Fibroblast of pulmonary artery (primary cell): ENCODE results near the gene PRUNE1.
A peak's percentile ranks its signal among the peaks of the same experiment; 100 is the strongest.

Experiments used
- DNase-seq: peaks from one replicate; pipeline ENCODE4 v3.0.0-alpha.2; 2010; ENCODE audit warnings: low read depth
- H3K4me3 ChIP-seq: replicated peaks from 2 replicates; pipeline ENCODE4 v1.5.1; 2011; ENCODE audit warnings: low read depth, mild to moderate bottlenecking, control low read depth, low read length, moderate library complexity
- CTCF ChIP-seq: IDR thresholded peaks from 2 replicates; pipeline ENCODE4 v1.5.1; 2011; ENCODE audit warnings: mild to moderate bottlenecking, control low read depth, low read length, inconsistent platforms; ENCODE audit errors: missing control alignments

PRUNE1 gene

DNA sequence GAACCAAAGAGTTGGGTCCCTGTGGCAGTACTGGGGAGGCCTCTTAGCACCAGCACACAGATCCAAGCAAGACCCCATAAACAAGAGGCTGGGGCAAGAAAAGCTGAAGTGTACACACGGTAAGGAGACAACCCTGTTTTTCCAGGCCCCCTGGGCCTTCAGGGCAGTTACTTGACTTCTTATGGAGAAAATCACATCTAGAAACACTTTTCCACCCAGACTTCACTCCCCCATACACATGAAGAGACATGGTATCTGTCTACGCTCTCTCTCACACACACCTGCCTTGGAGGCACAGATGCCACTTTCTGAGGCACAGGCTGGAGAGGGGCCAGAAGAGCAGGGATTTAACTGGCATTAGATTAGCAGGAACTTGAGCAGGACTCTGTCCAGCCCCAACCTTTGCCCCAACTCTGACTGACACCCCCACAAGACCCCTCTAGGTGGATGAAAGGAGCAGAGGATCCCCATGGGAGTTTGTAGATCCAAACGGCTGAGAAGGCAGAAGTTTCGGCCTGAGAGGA lies 35.8 kb upstream of the PRUNE1 start:
- TF ChIP-seq CTCF: no peak
- DNase-seq: no peak
- H3K4me3 ChIP-seq: peak overlapping the region; percentile 83

- peak overlapping the region; percentile 83 for H3K4me3 ChIP-seq
- DNase-seq: no peak
- no peak for TF ChIP-seq CTCF
Measured at GRCh38 chr1:150973258-150973835, 34.9 kb upstream of the PRUNE1 start.

DNA sequence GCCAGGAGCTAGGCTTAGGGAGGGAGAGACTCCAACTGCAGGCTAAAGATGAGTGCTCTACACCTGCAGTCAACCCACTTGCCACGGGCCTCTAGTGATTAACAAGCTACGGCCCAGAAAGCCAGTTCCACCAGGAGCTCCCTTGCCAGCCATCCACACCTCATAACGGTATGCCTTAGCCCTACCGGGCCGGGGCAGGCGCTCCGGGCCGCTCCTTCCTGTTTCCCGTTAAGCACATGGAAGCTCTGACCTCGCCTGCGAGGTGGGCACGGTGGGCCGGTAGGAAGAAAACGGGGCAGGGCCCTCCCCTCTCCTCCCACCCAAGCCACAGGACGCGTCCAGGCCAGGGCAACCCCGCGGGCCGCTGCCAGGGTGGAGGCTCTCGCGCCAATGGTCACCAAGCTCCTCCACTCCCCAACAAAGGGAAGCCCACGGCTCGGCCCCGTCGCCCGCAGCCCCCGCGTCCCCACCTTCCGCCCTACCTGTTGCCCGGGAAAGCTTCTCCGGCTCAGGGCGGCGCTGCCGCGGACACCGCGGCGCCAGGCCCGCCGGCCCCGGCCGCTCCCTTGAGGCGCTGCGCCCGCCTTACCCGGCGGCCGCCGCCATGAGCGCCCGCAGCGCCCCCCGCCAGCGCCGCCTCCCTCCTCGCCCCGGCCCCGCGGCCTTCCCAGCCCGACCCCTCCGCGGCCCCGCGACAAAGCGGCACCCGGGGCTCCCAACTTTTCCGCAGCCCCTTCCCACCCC lies 34.2 kb upstream of the PRUNE1 start:
- peak overlapping the region; percentile 83 for H3K4me3 ChIP-seq
- no peak for DNase-seq
- TF ChIP-seq CTCF: no peak

GRCh38 chr1:150974580-150975478 lies 33.4 kb upstream of the PRUNE1 start, which contains the start of gene CERS2:
Gene CERS2, minus strand, starts transcription at chr1:150974835. Its CDS starts 5,745 bp downstream, at chr1:150969090.
- DNase-seq: peak; percentile 74
- no peak for TF ChIP-seq CTCF
- H3K4me3 ChIP-seq: peak within 1 kb of the TSS; percentile 83

DNA sequence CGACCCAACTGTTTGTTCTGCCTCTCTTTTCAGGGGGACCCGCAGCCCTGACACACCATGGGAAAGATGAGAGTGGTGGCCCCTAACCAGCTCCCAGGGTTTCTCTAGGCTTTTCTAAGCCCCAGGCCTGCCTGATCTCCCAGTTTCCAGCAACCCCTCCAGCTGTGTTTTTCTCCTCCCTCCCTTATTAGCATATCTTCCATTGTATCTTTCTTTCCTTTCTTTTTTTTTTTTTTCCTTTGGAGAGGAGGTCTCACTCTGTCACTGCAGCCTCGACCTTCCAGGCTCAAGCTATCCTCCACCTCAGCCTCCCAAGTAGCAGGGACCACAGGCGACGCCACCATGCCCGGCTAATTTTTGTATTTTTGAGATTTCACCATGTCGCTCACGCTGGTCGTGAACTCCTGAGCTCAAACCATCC lies 31.8 kb upstream of the PRUNE1 start:
- no peak for DNase-seq
- H3K4me3 ChIP-seq: no peak overlapping the region
- no peak for TF ChIP-seq CTCF

GRCh38 chr1:150976879-150977694 lies 31.2 kb upstream of the PRUNE1 start:
- no peak for DNase-seq
- no peak for TF ChIP-seq CTCF
- no peak overlapping the region for H3K4me3 ChIP-seq
